Measurements from ENCODE around the gene CNTN2. TPM values are rescaled to one million over a fixed set of nuclear protein-coding genes. Genes with fewer than 3 reads are reported as not detected.
A peak's percentile ranks its signal among the peaks of the same experiment; 100 is the strongest.

CNTN2 gene
- total RNA-seq, 4 donors from 2014 or later: 2.7 to 18.3 (median 6.0) TPM

DNA sequence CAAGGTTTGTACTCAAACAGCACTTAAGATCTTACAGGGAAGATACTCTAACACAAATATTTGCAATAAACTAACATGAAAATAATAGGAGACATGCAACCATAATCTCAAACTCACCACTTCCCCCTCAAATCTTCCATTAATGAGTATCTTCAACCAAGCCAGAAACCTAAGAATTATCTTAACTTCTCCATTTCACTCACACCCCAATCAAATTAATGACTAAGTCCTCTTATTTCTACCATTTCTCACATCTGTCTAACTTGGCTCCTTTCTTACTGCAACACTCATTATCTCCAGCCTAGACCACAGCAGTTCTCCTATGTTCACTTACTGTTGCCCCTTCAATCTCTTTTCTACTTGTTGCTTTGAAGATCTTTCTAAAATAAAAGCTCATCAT is 68.3 kb downstream of the CNTN2 start:
- no peak overlapping the region for H3K4me3 ChIP-seq (ENCODE audit: low read depth, poor library complexity, severe bottlenecking)
- no peak for DNase-seq (ENCODE audit: low spot score in 2 of 2)
- no peak for TF ChIP-seq POLR2A (IDR thresholded peaks at IDR 0.05)
- TF ChIP-seq, protein P1, sequence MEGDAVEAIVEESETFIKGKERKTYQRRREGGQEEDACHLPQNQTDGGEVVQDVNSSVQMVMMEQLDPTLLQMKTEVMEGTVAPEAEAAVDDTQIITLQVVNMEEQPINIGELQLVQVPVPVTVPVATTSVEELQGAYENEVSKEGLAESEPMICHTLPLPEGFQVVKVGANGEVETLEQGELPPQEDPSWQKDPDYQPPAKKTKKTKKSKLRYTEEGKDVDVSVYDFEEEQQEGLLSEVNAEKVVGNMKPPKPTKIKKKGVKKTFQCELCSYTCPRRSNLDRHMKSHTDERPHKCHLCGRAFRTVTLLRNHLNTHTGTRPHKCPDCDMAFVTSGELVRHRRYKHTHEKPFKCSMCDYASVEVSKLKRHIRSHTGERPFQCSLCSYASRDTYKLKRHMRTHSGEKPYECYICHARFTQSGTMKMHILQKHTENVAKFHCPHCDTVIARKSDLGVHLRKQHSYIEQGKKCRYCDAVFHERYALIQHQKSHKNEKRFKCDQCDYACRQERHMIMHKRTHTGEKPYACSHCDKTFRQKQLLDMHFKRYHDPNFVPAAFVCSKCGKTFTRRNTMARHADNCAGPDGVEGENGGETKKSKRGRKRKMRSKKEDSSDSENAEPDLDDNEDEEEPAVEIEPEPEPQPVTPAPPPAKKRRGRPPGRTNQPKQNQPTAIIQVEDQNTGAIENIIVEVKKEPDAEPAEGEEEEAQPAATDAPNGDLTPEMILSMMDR (IDR thresholded peaks at IDR 0.05): no peak
- intact Hi-C loops (cut with DNase I; ENCODE audit: low total_unique reads): no loop called here

DNA sequence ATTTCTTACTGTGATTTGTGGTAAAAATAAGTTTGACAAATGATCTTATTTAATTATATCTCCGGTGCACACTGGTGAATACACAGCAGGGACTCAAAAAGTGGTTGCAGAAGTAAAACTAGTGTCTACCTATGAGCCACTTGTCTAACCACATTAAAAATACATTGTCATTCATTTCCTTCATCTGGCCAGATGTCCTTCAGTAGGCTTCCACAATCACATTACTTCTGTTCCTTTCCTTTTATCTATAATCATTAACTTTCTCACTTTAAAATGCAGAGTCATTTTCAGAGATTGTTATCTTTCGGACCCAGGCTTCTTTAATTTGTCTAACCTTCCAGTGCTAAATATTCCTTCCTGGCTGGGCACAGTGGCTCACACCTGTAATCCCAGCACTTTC is 75.7 kb downstream of the CNTN2 start:
- intact Hi-C loops (cut with DNase I; ENCODE audit: low total_unique reads): no loop called here
- DNase-seq (ENCODE audit: low spot score in 2 of 2): no peak
- 83 to 85% methylated on average over 2 of the region's 2 CpGs for WGBS, 2 donors
- TF ChIP-seq, protein P1 (IDR thresholded peaks at IDR 0.05): no peak
- no peak for TF ChIP-seq POLR2A (IDR thresholded peaks at IDR 0.05)
- no peak overlapping the region for H3K4me3 ChIP-seq (ENCODE audit: low read depth, poor library complexity, severe bottlenecking)

DNA sequence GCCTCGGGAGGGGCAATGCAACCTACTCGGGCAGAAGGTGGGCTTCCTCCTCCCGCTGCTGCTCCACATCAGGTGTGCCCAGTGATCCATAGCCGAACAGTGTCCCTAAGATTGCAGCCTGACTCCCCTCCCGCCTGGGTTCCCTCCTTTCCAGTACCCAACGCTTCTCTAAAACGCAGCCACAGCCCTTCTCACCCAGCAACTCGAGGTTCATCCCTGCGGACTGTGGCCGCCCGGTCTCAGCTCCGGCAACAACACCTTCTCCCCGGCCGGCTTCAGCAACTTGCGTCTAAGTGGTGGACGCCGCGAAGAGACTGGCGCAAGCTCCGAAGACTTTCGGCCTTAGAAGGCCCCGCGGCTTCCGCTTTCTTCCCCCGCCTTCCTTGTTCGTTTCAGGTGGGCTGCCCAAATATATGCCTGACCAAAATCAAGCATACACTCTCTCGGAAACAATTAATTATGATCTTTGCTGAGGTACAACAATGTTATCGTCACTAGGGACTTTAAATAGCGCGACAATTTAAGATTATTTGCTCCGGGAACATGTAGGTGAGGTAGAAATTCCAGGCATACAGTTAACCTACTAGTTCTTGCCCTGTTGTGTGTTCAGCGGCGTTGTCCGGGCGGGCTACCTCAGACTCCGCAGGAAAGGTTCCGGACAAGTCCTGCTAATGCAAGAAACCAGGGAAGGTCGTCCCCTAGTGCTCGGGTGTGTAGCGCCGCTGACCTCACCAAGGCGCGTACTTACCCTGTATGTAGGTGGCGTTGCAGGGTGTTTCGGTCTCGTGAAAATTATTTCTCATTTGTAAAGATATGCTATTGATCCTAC is 78.9 kb downstream of the CNTN2 start, which contains the start of gene RBBP5:
TSS of gene RBBP5 (minus strand) at position 319 of the 829 bp plus-strand sequence. CDS start at position 214, 105 bp downstream.
- peak; percentile 93 to 99 for DNase-seq (ENCODE audit: low spot score in 2 of 2)
- intact Hi-C loops (cut with DNase I; ENCODE audit: low total_unique reads): no loop called here
- 0% methylated on average over 46 of the region's 46 CpGs for WGBS, 2 donors
- peak within 1 kb of the TSS; percentile 81 for H3K4me3 ChIP-seq (ENCODE audit: low read depth, poor library complexity, severe bottlenecking)
- TF ChIP-seq, protein P1 (IDR thresholded peaks at IDR 0.05): peak in 1 of 3 donors; percentile 71
- TF ChIP-seq POLR2A (IDR thresholded peaks at IDR 0.05): peak in 1 of 2 donors; percentile 19

DNA sequence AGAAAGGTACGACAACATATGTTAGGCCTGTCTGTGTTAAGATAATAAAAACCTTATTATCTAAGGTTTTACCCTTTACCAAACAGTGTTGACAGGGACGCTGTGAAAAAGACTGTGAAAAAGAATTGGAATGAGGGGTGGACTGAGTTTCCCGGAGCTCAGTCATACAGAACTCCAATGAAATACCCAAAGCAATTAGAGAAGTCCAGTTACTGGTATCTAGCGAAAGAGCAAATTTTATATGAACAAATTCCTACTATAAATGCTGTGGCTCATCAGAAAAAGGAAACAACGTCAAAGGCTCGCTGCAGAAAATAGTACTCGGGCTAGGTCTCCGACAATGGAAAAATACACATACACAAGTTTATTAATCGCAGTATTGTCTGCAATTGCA is 79.5 kb downstream of the CNTN2 start:
- H3K4me3 ChIP-seq (ENCODE audit: low read depth, poor library complexity, severe bottlenecking): peak overlapping the region; percentile 81
- TF ChIP-seq POLR2A (IDR thresholded peaks at IDR 0.05): no peak
- TF ChIP-seq, protein P1 (IDR thresholded peaks at IDR 0.05): no peak
- intact Hi-C loops (cut with DNase I; ENCODE audit: low total_unique reads): no loop called here
- DNase-seq (ENCODE audit: low spot score in 2 of 2): no peak
- whole genome bisulfite sequencing, 2 donors: 19 to 21% methylated on average over 9 of the region's 9 CpGs

DNA sequence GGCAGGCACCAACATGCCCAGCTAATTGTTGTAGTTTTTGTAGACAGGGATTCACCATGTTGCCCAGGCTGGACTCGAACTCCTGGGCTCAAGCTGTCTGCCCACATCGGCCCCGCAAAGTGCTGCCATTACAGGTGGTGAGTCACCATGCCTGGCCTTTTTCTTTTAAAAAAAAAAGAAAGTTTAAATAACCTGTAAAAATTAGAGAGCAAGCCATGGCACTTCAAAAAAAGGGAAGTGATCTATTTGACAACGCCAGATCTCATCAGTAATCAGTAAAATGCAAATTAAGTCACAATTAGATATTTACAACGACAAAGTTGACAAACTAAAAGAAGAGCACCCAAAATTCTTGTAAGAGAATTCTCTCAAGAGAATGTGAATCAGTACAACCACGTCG is 81.7 kb downstream of the CNTN2 start:
- H3K4me3 ChIP-seq (ENCODE audit: low read depth, poor library complexity, severe bottlenecking): no peak overlapping the region
- intact Hi-C loops (cut with DNase I; ENCODE audit: low total_unique reads): no loop called here
- 78 to 82% methylated on average over 7 of the region's 7 CpGs for WGBS, 2 donors
- TF ChIP-seq, protein P1 (IDR thresholded peaks at IDR 0.05): no peak
- no peak for TF ChIP-seq POLR2A (IDR thresholded peaks at IDR 0.05)
- DNase-seq (ENCODE audit: low spot score in 2 of 2): no peak
